Mucosa of descending colon (tissue), 3 donors: ENCODE measurements around the gene FAM161B. TPM values are rescaled to one million over a fixed set of nuclear protein-coding genes. Genes with fewer than 3 reads are reported as not detected.

Experiments used
- ATAC-seq: fragments of 200-7000 bp; cut with Tn5 transposase; one replicate; pipeline ENCODE4 v1.9.1; 2020; ENCODE audit warnings: mild to moderate bottlenecking, moderate library complexity
- DNase-seq, 3 donors: peaks; one replicate each; pipeline ENCODE4 v3.0.0-alpha.2; 2020
- H3K36me3 ChIP-seq: fragments of 200-600 bp; one replicate; pipeline ENCODE4 v1.8.0; 2021; ENCODE audit warnings: low read depth, mild to moderate bottlenecking
- H3K4me1 ChIP-seq: fragments of 200-600 bp; one replicate; pipeline ENCODE4 v1.8.0; 2021; ENCODE audit warnings: low read depth, mild to moderate bottlenecking
- H3K4me3 ChIP-seq: fragments of 200-600 bp; one replicate; pipeline ENCODE4 v1.8.0; 2021; ENCODE audit warnings: mild to moderate bottlenecking
- H3K9me3 ChIP-seq: fragments of 200-600 bp; one replicate; pipeline ENCODE4 v1.8.0; 2021; ENCODE audit warnings: mild to moderate bottlenecking
- CTCF ChIP-seq: fragments of 200-600 bp; IDR thresholded peaks from one replicate; pipeline ENCODE4 v1.8.0; 2022; ENCODE audit warnings: antibody characterized with exemption, mild to moderate bottlenecking
- intact Hi-C, 2 donors: fragments of 100-400 bp; cut with DNase I in 1 of 2; cut with micrococcal nuclease in 1 of 2; formaldehyde crosslinking; loops; one replicate each; pipeline versions ENCODE4 v1.11.0 to v1.11.1; 2022; cut with DNase I, micrococcal nuclease
- total RNA-seq, 3 donors: library from RNA; stranded (reverse); fragmentation: NEBNext Ultra II Directional in 2 of 3; extraction: Animal tissue kit (Norgen Biotek cat#: 25700) in 2 of 3; gene quantifications; one replicate each; pipeline versions ENCODE4 v1.2.1 to v1.2.4, GENCODE V29; 2021 to 2023
- donor health status: DM: no; HTN: no; CAD: no; lungs with moderate emphysema.
- donor health status: DM: no; HTN: no; CAD: no.
- donor health status: DM: no; HTN: yes; CAD: no.

The FAM161B gene
- total RNA-seq, 3 donors from 2014 or later = 4.0 to 6.8 (median 6.2) TPM

- peak within 1 kb of the TSS; percentile 92 for H3K4me3 ChIP-seq
- no peak for TF ChIP-seq CTCF
- H3K4me1 ChIP-seq = peaks cover 10% of the 10 kb centered on the region
- ATAC-seq = peak; percentile 98
- DNase-seq = peak; percentile 88 to 95 (median 92)
- no peaks in the 10 kb centered on the region for H3K9me3 ChIP-seq
- H3K36me3 ChIP-seq = no peaks in the 10 kb centered on the region
- intact Hi-C loops = no loop called here
Measured at GRCh38 chr14:73886449-73887317, 63.2 kb downstream of the FAM161B start, which contains the start of gene ZNF410. ZNF410 (plus strand) TSS chr14:73886859; CDS start chr14:73892176, 5,317 bp downstream.

GRCh38 chr14:73884438-73885190 is 65.3 kb downstream of the FAM161B start:
- Histone ChIP-seq H3K4me3 (no peak overlapping the region), H3K9me3 (no peaks in the 10 kb centered on the region), H3K36me3 (no peaks in the 10 kb centered on the region), H3K4me1 (peaks cover 10% of the 10 kb centered on the region)
- no peak for TF ChIP-seq CTCF
- ATAC-seq (no peak), DNase-seq (no peak)
- intact Hi-C loops = no loop called here

Other genes with a start within 250 kb of the FAM161B start
- 10 to 100 TPM; 11.7 to 70.7 (median 15.5) TPM for gene PNMA1, start 235.7 kb downstream of the FAM161B start, total RNA-seq
- 10 to 100 TPM; 11.4 to 23.2 (median 17.2) TPM for gene PTGR2, start 98.3 kb downstream of the FAM161B start, total RNA-seq
- 10 to 100 TPM; 38.3 to 47.2 (median 45.1) TPM for gene ZNF410, start 63.2 kb downstream of the FAM161B start, total RNA-seq
- gene COQ6, start 208 bp upstream of the FAM161B start, total RNA-seq = 10 to 100 TPM; 18.9 to 20.6 (median 20.5) TPM
- 100 to 1,000 TPM in 2 of 3 donors, 10 to 100 TPM in 1; 79.9 to 296 (median 153) TPM for gene ENTPD5, start 69.2 kb upstream of the FAM161B start, total RNA-seq
- 1 to 10 TPM; 3.9 to 6.8 (median 4.1) TPM for gene BBOF1, start 69.3 kb upstream of the FAM161B start, total RNA-seq
- gene ALDH6A1, start 134.4 kb upstream of the FAM161B start, total RNA-seq = 10 to 100 TPM; 26.7 to 42.1 (median 32.6) TPM
- 1 to 10 TPM; 4.1 to 9.0 (median 7.4) TPM for gene LIN52, start 134.9 kb upstream of the FAM161B start, total RNA-seq